Stimulated activated CD8-positive, alpha-beta memory T cell treated with anti-CD3 and anti-CD28 coated beads, Interleukin-12 subunit alpha, Interleukin-12 subunit beta, amount 100 ng/mL, for 24 hours (primary cell): ENCODE data around the gene CNOT11.
A peak's percentile ranks its signal among the peaks of the same experiment; 100 is the strongest.
"Not testable (repeated sequence)": the region's sequence is repeated elsewhere in the genome, so short reads cannot be mapped to it uniquely, and the experiment has no call there.

ENCODE experiments used
- DNase-seq: peaks from one replicate; pipeline ENCODE4 v3.0.0-alpha.2; 2020; ENCODE audit errors: extremely low read depth

Gene CNOT11

GRCh38 chr2:101245468-101245867 lies 7.2 kb upstream of the CNOT11 start:
- DNase-seq, result not testable (repeated sequence)

GRCh38 chr2:101248756-101249155 lies 3.9 kb upstream of the CNOT11 start:
- DNase-seq, result not testable (repeated sequence)

- DNase-seq, result no peak
These were observed 2.9 kb upstream of the CNOT11 start for GRCh38 chr2:101249826-101250225.

GRCh38 chr2:101251246-101251781 lies 1.4 kb upstream of the CNOT11 start:
- DNase-seq, result not testable (repeated sequence)

- no peak for DNase-seq
These were observed 760 bp upstream of the CNOT11 start for GRCh38 chr2:101251844-101252407.

- DNase-seq, result peak; percentile 38
These were observed 472 bp downstream of the CNOT11 start for GRCh38 chr2:101253013-101253702.

GRCh38 chr2:101253703-101254450 lies 1.2 kb downstream of the CNOT11 start:
- DNase-seq, result no peak

- no peak for DNase-seq
These were observed 2.8 kb downstream of the CNOT11 start for GRCh38 chr2:101255501-101255900.

- no peak for DNase-seq
These were observed 3.6 kb downstream of the CNOT11 start for GRCh38 chr2:101256316-101256715.

GRCh38 chr2:101258804-101259203 lies 6.1 kb downstream of the CNOT11 start:
- DNase-seq, result no peak

GRCh38 chr2:101262142-101262541 lies 9.5 kb downstream of the CNOT11 start:
- DNase-seq, result no peak

- no peak for DNase-seq
These were observed 10.7 kb downstream of the CNOT11 start for GRCh38 chr2:101263377-101263800.

- DNase-seq, result no peak
These were observed 11.8 kb downstream of the CNOT11 start for GRCh38 chr2:101264360-101264939.

- no peak for DNase-seq
These were observed 13.3 kb downstream of the CNOT11 start for GRCh38 chr2:101265893-101266499.

GRCh38 chr2:101267671-101268656 lies 15.3 kb downstream of the CNOT11 start:
- no peak for DNase-seq

GRCh38 chr2:101270700-101271259 lies 18.1 kb downstream of the CNOT11 start:
- no peak for DNase-seq

GRCh38 chr2:101272045-101272784 lies 19.5 kb downstream of the CNOT11 start:
- no peak for DNase-seq

GRCh38 chr2:101273056-101273455 lies 20.4 kb downstream of the CNOT11 start:
- no peak for DNase-seq

- DNase-seq, result no peak
These were observed 21.5 kb downstream of the CNOT11 start for GRCh38 chr2:101274142-101274541.

- DNase-seq, result no peak
These were observed 24.4 kb downstream of the CNOT11 start for GRCh38 chr2:101277111-101277510.
